ENCODE results near the gene AP3B2.

Gene AP3B2

GRCh38 chr15:82624438-82624837, 85.2 kb downstream of the AP3B2 start:
- Histone ChIP-seq H3K27ac (ENCODE audit: low read length) (no peak overlapping the region), H3K4me3 (ENCODE audit: low read depth in 1 of 2, low read length in 2 of 2) (no peak overlapping the region), H3K27me3 (ENCODE audit: low read depth, low read length) (no peaks in the 10 kb centered on the region), H3K9me3 (ENCODE audit: control insufficient read depth in 1 of 2, low read length in 2 of 2) (no peaks in the 10 kb centered on the region), H3K36me3 (ENCODE audit: control insufficient read depth in 1 of 2, insufficient read depth in 2 of 2, low read length in 2 of 2) (no peaks in the 10 kb centered on the region), H3K4me1 (ENCODE audit: control insufficient read depth in 1 of 2, insufficient read depth in 2 of 2, low read length in 2 of 2) (no peaks in the 10 kb centered on the region)

GRCh38 chr15:82624008-82624407, 85.7 kb downstream of the AP3B2 start:
- Histone ChIP-seq H3K36me3 (ENCODE audit: control insufficient read depth in 1 of 2, insufficient read depth in 2 of 2, low read length in 2 of 2) (no peaks in the 10 kb centered on the region), H3K27me3 (ENCODE audit: low read depth, low read length) (no peaks in the 10 kb centered on the region), H3K4me3 (ENCODE audit: low read depth in 1 of 2, low read length in 2 of 2) (no peak overlapping the region), H3K4me1 (ENCODE audit: control insufficient read depth in 1 of 2, insufficient read depth in 2 of 2, low read length in 2 of 2) (no peaks in the 10 kb centered on the region), H3K27ac (ENCODE audit: low read length) (no peak overlapping the region), H3K9me3 (ENCODE audit: control insufficient read depth in 1 of 2, low read length in 2 of 2) (no peaks in the 10 kb centered on the region)

DNA sequence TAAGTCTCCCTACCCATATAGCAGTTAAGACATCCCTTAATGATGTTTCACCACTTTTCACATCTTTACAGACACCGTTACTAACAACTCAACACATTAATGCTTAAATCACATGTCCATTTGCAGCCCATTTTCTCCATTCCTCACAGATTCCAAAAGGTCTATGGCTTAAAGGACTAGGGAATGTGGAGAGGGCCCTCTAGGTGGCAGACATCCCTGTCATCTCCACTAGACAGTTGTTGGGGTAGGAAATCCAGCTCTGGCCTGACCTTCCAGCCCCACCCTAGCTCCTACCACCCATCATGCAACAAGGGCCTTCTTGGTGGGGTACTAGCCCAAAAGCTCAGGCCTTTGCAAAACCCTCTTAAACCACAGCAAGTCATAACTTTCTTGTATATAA, 87.7 kb downstream of the AP3B2 start:
- Histone ChIP-seq H3K27me3 (ENCODE audit: low read depth, low read length) (no peaks in the 10 kb centered on the region), H3K27ac (ENCODE audit: low read length) (no peak overlapping the region), H3K36me3 (ENCODE audit: control insufficient read depth in 1 of 2, insufficient read depth in 2 of 2, low read length in 2 of 2) (no peaks in the 10 kb centered on the region), H3K9me3 (ENCODE audit: control insufficient read depth in 1 of 2, low read length in 2 of 2) (no peaks in the 10 kb centered on the region), H3K4me3 (ENCODE audit: low read depth in 1 of 2, low read length in 2 of 2) (no peak overlapping the region), H3K4me1 (ENCODE audit: control insufficient read depth in 1 of 2, insufficient read depth in 2 of 2, low read length in 2 of 2) (no peaks in the 10 kb centered on the region)

DNA sequence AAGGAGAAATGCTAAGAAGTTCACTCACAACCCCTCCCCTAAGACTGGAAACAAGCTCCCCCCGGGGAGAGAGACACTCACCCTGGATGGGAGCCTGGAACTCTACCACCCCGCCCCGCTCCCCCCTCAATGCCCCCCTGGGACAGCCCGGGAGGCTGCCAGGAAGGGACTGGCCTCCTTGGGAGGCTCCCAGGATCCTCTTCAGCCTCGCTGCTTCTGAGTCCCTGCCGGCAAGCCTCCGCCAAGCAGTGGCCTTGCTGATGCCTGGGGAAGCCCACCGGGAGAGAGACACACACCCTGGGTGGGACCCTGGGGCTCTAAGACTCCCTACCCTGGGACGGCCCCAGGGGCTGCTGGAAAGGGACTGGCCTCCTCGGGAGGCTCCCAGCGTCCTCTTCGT, 95.9 kb downstream of the AP3B2 start:
- Histone ChIP-seq H3K36me3 (ENCODE audit: control insufficient read depth in 1 of 2, insufficient read depth in 2 of 2, low read length in 2 of 2) (no peaks in the 10 kb centered on the region), H3K9me3 (ENCODE audit: control insufficient read depth in 1 of 2, low read length in 2 of 2) (no peaks in the 10 kb centered on the region), H3K27ac (ENCODE audit: low read length) (no peak overlapping the region)

DNA sequence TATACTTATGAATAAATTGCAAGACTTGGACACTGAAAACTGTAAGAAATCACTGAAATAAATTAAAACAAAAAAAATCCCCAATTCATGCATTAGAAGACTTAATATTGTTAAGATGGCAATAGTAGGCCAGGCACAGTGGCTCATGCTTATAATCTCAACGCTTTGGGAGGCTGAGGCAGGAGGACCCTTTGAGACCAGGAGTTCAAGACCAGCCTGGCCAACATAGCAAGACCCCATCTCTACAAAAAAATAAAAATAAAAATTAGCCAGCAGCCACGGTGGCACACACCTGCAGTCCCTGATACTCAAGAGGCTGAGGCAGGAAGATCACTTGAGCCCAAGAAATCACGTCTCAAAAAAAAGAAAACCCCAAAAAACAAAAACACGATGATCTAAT, 98.3 kb downstream of the AP3B2 start:
- no peaks in the 10 kb centered on the region for H3K9me3 ChIP-seq (ENCODE audit: control insufficient read depth in 1 of 2, low read length in 2 of 2)
- no peaks in the 10 kb centered on the region for H3K4me1 ChIP-seq (ENCODE audit: control insufficient read depth in 1 of 2, insufficient read depth in 2 of 2, low read length in 2 of 2)
- H3K27ac ChIP-seq (ENCODE audit: low read length): no peak overlapping the region
- H3K4me3 ChIP-seq (ENCODE audit: low read depth in 1 of 2, low read length in 2 of 2): no peak overlapping the region
- no peaks in the 10 kb centered on the region for H3K27me3 ChIP-seq (ENCODE audit: low read depth, low read length)
- H3K36me3 ChIP-seq (ENCODE audit: control insufficient read depth in 1 of 2, insufficient read depth in 2 of 2, low read length in 2 of 2): no peaks in the 10 kb centered on the region

More for the DNA sequence above, 95.9 kb downstream of the AP3B2 start:
- Histone ChIP-seq H3K4me1 (ENCODE audit: control insufficient read depth in 1 of 2, insufficient read depth in 2 of 2, low read length in 2 of 2) (no peaks in the 10 kb centered on the region), H3K27me3 (ENCODE audit: low read depth, low read length) (no peaks in the 10 kb centered on the region), H3K4me3 (ENCODE audit: low read depth in 1 of 2, low read length in 2 of 2) (no peak overlapping the region)
